GM18870 (cell line): ENCODE measurements around the gene GNPDA2.
A peak's percentile ranks its signal among the peaks of the same experiment; 100 is the strongest.
"Not testable (repeated sequence)": the region's sequence is repeated elsewhere in the genome, so short reads cannot be mapped to it uniquely, and the experiment has no call there.

ENCODE experiments used
- ATAC-seq: cut with Tn5 transposase; IDR thresholded peaks from one replicate; pipeline ENCODE4 v1.9.1; 2021; ENCODE audit warnings: moderate library complexity; ENCODE audit not compliant: unreplicated experiment

Gene GNPDA2

DNA sequence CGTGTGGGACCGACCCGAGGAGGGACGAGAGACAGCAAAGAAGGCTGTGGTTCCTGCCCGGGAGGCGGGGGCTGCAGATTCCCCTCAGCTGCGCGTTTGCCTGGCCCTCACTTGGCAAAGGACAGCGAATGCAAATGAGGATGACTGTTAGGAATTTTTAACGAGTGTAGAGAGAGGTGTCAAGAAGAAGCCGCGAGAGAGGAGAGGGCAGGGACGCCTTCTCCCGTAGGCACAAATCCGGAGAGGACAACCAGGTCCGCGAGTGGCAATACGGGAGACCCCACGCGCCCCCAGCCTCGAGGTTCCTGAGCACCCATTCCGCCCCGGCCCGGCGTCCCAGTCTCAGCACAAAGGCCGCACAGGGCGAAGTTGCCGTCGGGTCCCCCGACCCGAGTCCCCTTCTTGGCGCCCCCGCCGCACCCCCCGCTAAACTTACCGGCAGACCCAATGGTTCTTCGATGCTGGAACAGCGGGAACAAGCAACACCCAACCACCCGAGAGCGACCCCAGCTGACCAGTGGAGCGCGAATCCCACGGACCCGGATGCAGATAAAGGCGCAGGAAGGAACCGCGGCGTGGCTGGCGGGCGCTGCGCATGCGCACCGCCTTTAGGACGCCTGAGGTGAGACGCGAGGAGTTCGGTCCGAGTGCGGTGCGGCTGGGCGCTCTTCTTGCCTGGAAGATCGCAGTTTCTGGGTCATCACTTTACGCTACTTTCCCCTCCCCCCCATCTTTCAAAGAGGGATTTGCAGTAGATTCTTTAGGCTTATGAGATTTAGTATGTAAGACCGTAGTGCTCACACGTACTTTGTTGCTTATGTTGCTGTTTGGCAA, at the start of gene GNPDA2:
Gene GNPDA2 (minus strand): TSS at position 519 of the 834 bp plus-strand sequence. CDS start 4,349 bp downstream, outside the sequence.
- peak; percentile 64 for ATAC-seq

DNA sequence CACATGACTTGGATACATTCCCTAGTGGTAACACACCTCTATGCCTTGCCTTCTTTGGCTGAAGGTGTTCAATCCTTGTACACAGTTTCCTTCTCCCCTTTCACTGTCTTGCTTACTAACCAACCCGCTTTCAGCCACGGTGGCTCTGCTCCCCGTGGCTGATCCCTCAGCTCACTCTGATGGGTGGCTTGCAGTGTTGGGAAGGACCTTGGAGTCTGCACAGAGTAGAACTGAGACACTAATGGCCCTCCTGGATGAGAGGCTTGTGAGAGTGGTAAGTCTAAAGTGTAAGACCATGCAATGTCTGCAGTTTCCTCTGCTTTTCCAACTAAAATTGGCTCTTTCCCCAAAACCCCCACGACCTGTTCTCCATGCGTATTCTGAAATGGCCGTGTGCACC, 46.0 kb upstream of the GNPDA2 start:
- no peak for ATAC-seq

DNA sequence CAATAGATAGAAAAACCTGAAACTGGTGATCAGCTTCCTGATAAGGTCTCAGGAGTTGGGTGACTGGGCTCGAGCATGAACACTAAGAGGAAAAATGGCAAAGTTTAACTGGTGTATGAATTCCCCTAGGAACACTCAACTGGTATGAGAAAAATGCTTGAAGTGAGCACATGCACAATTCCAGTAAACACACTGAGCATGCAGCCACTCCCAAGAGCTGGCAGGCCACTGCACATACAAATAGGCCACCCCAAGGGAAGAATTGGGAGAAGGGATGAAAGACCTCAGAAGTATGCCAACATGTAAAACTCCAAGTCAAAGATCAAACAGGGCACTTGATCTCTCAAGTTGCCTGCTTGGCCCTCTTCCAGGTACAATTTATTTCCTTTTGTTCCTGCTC, 45.4 kb upstream of the GNPDA2 start:
- no peak for ATAC-seq

DNA sequence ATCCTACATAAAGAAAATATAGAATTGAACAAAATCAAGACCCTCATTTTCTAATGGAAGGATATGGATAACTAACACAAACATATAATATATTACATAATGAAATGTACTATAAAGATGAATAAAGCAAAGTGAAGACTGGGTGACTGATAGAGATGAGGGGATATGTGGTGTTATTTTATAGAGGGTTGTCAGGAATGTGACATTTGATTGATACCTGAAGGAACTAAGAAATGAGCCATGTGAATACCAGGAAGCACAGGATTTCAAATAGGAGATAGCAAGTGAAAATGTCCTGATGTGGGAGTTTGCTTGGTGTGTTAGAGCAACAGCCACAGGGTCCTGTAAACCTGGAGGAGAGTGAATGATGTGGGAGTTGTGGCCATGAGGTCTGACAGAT, 40.1 kb upstream of the GNPDA2 start:
- no peak for ATAC-seq

DNA sequence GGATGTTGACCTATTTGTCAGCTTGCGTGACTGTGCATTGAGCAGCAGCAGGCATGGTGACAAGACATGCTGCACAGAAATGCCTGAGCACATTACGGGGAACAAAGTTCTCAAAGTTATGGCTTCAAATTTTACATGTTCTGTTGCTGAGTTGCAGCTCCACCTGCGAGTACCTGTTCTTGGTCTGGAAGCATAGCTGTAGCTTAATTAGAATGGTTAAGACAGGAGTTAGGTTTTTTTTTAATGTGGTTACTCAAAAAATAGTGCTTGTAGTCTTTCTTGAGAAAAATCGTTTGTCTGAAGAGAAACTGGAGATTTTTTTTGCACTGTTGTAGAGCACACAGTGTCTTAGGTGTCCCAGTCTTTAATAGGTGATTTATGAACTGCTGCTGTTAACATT, 38.8 kb upstream of the GNPDA2 start:
- no peak for ATAC-seq

DNA sequence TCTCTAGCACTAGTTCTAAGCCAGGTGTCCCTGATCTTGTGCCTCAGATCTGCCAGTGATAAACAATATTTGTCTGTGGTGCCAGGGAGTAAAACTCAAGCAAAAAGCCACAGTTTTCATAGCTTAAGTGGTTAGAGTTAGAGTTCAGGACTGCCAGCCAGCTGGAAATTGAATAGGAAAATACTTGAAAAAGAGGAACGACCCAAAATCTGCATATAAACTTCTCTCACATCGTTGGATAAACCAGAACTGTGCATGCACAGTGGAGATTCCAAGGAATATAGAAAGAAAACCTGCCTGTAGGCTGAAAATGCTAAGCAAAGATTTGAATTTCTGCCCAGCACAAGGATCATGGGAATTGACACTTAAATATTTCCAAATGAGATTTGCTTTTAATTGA, 35.0 kb upstream of the GNPDA2 start:
- ATAC-seq: no peak

DNA sequence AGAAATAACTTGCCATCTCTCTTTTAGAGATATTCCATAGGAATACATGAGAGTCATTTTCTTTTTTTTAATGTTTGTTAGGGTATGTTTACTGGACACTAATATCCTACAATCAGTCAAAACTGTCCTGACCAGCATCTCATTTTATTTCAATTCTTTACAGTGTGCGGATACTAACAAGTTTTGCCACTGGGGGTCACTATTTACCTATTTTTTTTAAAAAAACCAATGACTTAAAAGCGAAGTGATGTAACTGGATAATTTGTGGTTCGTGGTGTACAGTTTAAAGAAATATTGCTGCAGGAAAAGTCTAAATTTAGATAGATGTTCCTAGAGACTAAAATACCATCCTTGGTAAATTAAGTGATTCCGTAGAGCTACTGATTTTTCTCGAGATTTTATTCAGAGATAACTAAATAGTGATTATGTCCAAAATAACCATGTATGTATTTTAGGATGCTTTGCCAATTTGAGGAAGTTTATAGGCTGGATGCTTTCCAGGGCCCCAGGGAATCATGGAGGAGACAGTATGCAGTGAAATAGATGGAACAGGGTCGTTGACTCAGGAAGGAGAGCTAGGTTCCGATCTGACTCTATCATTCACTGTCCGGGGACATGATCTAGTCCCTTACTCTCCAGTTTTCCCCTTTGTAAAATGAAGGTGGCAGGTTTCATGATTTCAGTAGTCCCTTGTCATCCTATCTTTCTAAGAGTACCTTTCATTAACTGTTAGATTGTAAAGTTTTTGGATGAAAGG, 34.0 kb upstream of the GNPDA2 start:
- ATAC-seq: peak; percentile 61

DNA sequence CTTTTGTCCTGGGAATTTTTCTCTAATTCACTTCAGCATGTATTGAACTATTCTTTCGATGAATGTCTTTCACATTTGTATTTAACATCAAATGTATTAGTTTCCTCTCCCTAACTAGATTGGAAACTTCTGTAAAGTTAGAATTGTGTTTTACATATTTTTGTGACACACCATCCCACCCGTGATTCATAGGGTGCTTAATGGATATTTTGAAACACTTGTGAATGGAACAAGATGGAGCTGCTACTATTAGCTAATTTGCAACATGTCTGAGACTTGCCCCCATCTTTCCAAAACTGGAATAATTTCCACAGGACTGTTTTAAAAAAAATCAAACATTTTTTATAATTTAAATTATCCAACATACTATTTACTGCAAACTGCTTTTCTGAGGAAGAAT, 30.2 kb upstream of the GNPDA2 start:
- no peak for ATAC-seq

DNA sequence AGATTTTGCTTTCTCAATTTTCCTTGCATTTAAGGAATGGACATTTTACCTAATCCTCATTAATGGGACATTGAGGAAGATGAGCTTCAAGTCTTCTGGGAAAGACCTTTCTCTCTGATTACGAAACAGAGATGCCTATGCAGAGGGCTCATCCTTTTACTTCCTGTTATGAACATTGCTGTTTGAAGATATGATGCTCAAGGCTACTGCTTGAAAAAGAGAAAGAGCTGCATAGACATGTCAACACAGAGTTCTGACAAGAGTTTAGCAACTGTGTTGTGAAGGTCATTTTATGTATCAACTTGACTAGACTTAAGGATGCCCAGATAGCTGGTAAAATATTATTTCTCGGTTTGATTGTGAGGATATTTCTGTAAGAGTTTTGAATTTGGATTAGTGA, 13.8 kb upstream of the GNPDA2 start:
- ATAC-seq: no peak

DNA sequence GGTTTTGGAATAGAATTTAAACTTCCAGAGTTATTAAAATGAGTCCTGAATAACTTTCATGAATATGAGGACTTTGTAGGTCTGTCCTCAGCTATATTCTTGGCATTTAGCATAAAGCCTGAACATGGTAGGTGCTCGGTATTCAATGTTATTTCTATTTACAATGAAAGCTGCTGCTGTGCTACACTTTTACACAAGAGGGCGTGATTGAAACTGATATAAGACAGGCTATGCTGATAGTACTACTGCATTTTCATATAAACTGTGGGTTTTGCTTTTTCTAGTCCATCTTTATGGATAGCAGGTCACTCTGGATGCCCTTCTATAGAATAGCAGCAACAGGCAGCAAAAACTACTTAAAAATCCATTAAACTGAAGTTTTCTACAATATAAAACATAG, 12.3 kb upstream of the GNPDA2 start:
- no peak for ATAC-seq

DNA sequence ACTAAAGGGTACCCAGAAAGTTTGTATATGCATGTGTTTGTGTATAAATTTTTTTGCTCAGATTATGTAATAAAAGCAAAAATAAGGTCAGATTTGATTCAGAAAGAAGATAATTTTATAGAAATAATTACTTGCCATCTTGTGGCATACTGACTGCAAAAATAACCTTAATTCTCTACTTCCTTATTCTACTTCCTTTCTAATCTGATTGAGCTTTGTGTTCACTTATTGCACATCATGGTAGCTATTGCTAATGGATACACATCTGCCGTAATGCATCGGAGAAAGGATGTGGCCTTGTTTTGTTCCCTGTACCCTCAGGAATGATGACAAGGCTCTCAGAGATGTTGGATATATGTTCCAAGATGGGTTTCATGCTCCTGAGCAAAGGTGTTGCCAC, 10.5 kb upstream of the GNPDA2 start:
- ATAC-seq: no peak

DNA sequence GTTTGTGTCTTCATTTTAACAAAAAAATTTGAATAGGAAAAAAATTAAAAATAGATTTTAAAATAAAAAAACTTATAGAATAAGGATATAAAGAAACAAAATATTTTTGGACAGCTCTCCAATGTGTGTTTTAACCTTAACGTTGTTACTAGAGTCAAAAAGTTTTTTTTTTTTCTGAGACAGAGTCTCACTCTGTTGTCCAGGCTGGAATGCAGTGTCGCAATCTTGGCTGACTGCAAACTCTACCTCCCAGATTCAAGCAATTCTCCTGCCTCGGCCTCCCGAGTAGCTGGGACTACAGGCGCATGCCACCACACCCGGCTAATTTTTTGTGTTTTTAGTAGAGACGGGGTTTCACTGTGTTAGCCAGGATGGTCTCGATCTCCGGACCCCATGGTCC, 2.3 kb upstream of the GNPDA2 start:
- ATAC-seq: not testable (repeated sequence)

DNA sequence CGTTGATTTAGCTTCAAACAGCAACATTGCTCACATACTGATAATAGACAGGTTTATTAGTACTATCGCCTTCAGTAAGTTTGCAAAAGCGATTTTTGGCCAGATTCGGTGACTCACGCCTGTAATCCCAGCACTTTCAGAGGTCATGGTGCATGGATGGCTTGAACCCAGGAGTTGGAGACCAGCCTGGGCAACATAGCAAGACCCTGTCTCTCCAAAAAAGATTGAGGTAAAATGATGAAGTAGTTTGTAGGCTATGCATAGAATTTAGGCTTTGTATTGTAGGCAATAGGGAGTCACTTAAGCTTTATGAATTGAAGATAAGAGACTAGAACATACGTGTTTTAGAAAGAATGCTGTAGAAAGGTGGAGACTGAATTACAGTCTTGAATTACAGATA, 1.1 kb upstream of the GNPDA2 start:
- no peak for ATAC-seq

DNA sequence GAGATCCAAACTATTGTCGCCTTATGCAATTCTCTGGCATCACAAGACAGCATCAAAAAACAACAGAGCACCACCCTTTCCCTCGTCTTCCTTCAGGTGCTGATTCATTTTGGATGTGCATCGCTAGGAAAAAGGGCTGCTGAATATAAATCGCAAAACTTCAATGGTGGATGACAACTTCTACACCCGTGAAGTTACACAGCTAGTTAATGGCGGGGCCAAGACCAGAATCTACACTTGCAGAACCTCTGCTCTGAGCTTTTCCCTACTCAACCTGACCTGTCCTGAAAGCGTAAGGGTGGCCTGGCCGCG, 674 bp downstream of the GNPDA2 start:
- ATAC-seq: no peak

DNA sequence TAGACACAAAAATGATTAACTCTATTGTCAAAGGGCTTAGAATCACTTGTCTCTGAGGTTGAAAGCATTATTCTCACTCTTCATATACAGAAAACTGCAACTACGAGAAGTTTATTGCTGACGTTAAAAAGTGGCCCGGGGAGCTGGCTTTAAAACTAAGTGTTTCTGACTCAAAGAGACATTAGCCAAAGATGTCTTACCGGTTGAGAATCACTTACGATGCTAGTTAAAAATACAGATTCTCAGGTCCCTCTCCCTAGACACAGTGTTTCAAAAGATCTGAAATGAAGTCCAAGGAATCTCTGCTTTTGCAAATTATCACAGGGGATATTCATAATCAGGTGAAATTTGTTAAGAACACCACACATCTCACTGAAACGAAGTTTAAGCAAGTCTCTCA, 1.2 kb downstream of the GNPDA2 start:
- ATAC-seq: no peak

DNA sequence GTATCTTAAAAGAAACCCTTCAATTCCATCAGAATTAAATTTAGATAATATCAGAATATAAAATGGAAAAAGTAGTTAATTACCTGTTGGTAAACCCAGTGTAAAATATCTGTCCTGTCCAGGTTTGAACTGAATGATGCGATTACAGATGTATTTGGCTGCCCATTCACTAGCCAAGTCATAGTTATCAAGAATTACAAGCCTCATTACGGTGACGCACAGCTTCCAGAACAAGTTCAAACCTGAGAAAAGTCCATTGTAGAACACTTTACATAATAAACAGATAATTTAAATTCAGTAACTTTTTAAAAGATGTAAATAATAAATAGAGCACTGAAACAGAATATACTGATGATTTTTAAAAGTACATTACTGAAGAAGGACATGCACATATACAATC, 4.4 kb downstream of the GNPDA2 start:
- no peak for ATAC-seq

DNA sequence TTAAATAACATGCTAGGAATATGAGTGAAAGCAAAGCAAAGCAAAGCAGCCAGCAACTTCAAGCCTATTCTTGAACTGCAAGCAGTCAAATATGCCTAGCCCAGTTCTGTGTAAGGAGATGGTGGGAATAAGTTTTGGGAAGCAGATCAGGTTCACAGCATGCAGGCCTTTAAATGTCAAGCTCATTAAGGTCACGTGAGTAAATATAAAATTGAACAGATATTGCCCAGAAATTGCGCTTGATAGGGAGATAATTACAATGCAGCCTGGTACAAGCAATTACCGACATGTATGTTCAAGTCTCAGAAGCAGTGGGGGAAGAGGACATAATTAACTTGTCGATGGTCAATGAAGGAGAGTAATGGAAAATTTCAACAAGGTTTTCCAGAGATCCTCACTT, 6.0 kb downstream of the GNPDA2 start:
- no peak for ATAC-seq

DNA sequence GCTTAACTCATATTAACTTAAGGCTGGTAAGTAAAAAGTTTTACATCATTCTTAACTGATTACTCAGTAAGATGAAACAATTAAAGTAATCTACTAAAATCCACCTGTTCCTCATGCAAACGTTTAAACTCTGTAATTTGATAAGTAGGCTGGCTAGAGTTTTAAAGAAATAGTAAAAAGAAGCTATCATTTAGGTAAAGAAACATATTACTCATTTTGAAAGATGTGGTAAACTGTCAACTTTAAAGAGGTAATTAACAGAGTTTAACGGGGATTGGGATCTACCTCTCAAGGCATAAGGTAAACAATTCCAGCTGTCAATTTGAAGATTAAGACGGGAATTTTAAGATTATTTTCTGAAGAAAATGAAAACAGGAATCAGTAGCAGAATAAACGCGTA, 9.8 kb downstream of the GNPDA2 start:
- ATAC-seq: no peak

DNA sequence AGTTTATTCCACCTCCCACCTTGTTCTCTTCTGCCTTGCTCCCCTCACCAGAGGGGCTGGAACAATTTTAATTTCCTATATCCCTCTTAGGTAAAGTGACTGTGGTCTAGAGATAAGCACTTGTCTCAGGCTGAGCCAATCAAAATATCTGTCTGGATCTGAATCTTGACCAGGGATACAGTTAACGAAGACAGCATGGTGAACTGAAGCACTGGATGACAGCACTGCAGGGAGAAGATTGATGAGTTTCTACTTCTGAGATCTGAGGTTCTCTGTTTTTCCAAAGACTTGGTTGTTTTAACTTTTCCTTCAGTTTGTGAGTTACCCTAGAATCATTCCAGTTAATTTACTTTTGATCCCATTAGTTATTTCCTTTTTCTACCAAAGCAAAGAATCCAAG, 13.2 kb downstream of the GNPDA2 start:
- no peak for ATAC-seq

DNA sequence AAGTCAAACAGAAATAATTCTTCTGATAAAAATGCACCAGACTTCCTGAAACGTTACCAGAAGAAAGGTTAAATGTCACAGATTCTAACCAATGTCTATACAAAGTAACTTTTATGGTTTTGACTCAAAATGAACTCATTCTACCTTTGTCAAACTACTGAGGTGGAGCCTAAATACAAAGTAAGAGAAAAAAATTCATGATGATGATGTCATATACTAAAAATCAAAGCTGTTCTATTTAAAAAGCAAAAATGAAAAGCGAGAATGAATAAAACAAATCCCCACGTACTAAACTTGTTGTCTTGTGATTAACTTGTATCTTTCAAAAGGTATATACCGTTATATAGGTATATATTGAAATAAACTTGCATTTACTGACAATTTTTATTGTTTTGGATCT, 21.7 kb downstream of the GNPDA2 start:
- no peak for ATAC-seq

DNA sequence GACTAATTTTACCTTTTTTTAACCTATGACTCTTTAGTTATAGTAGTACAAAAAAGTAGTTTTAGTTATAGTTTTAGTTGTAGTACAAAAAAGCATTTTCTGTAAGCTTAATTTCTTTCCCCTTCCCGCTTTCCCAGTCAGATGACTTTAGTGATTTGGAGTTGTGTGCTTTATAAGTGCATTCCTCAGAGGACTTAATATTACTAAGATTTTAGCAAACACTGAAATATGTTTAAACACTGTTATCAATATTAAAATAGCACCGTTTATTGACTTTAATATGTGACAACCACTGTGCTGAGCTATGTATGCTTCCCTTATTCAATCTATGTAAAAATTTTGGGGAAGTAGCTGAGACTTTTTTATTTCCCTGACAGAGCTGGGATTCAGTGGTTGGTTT, 25.3 kb downstream of the GNPDA2 start:
- ATAC-seq: no peak

DNA sequence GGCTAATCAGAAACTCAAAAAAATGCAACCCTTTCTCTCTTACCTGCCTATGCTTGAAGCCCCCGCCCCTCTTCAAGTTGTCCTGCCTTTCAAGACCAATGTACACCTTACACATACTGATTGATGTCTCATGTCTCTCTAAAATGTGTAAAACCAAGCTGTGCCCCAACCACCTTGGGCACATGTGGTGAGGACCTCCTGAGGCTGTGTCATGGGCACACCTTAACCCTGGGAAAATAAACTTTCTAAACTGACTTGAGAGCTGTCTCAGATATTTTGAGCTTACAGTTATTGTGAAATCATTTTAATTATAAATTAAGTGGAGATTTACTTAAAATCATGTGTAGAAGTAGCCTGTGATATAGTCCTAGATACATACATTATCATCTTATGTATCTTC, 25.9 kb downstream of the GNPDA2 start:
- no peak for ATAC-seq

DNA sequence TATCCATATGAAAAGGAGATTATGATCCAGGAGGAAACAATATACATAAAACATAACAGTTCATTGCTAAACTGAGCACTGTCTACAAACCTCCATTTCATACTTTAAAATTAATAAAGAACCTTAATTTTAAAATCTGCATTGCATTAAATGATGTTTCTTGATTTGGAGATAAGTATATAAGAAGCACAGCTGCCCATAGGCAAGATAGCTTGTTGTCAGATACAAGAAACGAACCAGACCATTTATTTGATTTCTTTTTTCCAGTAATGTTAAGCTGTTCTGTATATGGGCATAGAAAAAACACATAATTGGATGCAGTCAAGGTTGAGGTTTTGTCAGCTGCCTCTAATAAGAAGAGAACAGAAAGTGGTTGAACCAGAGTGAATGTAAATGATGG, 41.7 kb downstream of the GNPDA2 start:
- no peak for ATAC-seq
